ENCODE results near the gene FITM1.
A peak's percentile ranks its signal among the peaks of the same experiment; 100 is the strongest.

FITM1 gene

DNA sequence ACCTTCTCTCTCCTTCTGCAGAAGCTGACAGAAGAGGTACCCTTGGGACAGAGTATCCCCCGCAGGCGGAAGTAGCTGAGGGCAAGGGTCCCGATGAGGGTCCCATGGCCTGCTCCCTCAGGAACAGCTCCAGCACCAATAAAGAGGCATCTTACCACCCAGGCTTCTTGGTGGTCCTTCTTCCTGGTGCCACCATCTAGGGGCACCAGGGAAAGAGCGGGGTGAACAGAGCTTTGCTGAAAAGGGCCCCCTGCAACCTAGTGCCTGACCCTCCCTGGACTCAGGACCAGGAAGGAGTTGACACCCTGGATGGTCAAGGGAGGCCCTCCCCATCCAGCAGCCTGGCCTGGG lies 30.0 kb downstream of the FITM1 start:
- peak overlapping the region; percentile 93 for H3K27ac Mint-ChIP-seq
- intact Hi-C loops (cut with micrococcal nuclease): loop anchor here (5.0 kb wide), 2 partner anchors 37 to 103 kb away; partner anchors contain the start of gene TM9SF1
- no peaks in the 10 kb centered on the region for H3K27me3 Mint-ChIP-seq
- H3K36me3 Mint-ChIP-seq (ENCODE audit: low read depth): peaks cover 98% of the 10 kb centered on the region
- peaks cover 59% of the 10 kb centered on the region for H3K4me1 Mint-ChIP-seq (ENCODE audit: low read depth)
- H3K4me3 Mint-ChIP-seq: peak overlapping the region; percentile 95
- no peaks in the 10 kb centered on the region for H3K9me3 Mint-ChIP-seq

DNA sequence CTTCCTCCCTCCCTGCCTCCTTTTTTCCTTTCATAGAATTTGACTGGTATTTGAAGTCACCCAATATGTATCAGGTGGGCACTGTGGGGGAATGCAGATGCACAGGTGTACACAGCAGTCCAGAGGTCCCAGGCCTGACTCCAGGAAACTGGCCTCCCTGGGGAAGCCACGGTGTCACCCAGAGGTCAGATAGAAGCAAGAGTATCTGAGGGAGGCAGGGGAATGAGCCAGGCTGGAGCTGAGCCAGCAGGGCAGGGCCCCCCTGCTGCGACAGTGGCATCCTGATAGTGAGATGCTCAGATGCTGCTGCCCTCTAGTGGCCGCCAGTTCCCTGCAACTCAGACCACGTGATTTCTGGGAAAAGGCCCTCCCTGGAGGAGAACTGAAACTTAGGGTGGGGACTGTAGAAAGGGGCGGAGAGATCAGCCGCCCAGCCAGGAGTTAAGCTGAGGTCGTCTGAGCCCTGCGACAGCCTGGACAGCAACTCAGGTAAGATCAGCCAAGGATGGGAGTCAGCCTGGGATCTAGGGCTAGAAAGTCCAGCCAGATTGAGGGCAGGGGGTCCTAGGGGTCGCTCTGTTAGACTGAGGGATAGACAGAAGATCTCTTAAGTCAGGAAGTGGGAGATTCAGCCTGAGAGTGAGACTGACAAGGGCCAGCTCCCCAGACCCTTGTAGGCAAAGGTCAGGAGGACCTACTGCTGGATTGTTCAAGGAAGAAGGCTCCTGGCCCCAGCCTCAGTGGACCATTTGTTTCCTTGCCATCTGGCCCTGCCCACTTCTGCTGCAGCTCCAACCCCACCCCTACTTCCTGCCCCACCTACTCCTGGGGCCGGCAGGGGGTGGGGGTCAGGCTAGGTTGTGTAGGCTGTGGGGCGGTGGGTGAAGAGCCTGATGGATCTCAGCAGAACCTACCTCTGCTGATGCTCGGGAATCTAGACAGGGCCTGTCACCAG lies 30.7 kb downstream of the FITM1 start, which contains the start of gene IRF9:
Gene IRF9, plus strand, starts transcription at position 416 of the 955 bp plus-strand sequence. CDS start 880 bp downstream, outside the sequence.
- peak within 1 kb of the TSS; percentile 95 for H3K4me3 Mint-ChIP-seq
- peak within 1 kb of the TSS; percentile 93 for H3K27ac Mint-ChIP-seq
- peaks cover 98% of the 10 kb centered on the region for H3K36me3 Mint-ChIP-seq (ENCODE audit: low read depth)
- no peaks in the 10 kb centered on the region for H3K9me3 Mint-ChIP-seq
- intact Hi-C loops (cut with micrococcal nuclease): loop anchor here (1.0 to 5.0 kb wide), 5 partner anchors 14 to 104 kb away; partner anchors contain the start of genes DCAF11, NRL, PCK2 and RNF31
- no peaks in the 10 kb centered on the region for H3K27me3 Mint-ChIP-seq
- H3K4me1 Mint-ChIP-seq (ENCODE audit: low read depth): peaks cover 66% of the 10 kb centered on the region

DNA sequence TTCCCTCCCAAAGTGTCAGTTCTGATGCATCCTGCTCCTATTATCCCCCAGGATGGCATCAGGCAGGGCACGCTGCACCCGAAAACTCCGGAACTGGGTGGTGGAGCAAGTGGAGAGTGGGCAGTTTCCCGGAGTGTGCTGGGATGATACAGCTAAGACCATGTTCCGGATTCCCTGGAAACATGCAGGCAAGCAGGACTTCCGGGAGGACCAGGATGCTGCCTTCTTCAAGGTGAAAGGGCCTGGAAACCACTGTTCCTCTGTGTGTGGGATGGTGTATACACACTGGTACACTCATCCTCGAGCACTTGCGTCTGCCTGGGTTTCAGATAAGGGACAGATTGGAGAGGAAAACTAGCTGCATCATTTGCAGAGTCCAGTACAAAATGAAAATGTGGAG lies 31.6 kb downstream of the FITM1 start:
- Mint-ChIP-seq H3K4me3 (peak overlapping the region; percentile 95), H3K4me1 (ENCODE audit: low read depth) (peaks cover 75% of the 10 kb centered on the region), H3K9me3 (no peaks in the 10 kb centered on the region), H3K27me3 (no peaks in the 10 kb centered on the region), H3K27ac (peak overlapping the region; percentile 93), H3K36me3 (ENCODE audit: low read depth) (peaks cover 98% of the 10 kb centered on the region)
- intact Hi-C loops (cut with micrococcal nuclease): loop anchor here (5.0 kb wide), 2 partner anchors 35 to 105 kb away; partner anchors contain the start of gene TM9SF1

DNA sequence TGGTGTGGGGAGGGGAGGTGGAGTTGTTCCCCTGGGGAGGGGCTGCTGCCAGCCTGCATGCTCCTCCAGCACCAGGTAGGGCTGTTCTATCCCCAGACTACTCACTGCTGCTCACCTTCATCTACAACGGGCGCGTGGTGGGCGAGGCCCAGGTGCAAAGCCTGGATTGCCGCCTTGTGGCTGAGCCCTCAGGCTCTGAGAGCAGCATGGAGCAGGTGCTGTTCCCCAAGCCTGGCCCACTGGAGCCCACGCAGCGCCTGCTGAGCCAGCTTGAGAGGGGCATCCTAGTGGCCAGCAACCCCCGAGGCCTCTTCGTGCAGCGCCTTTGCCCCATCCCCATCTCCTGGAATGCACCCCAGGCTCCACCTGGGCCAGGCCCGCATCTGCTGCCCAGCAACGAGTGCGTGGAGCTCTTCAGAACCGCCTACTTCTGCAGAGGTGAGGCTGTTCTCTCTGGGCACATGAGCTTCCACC lies 34.1 kb downstream of the FITM1 start:
- no peak overlapping the region for H3K4me3 Mint-ChIP-seq
- peaks cover 2% of the 10 kb centered on the region for H3K27me3 Mint-ChIP-seq
- H3K36me3 Mint-ChIP-seq (ENCODE audit: low read depth): peaks cover 96% of the 10 kb centered on the region
- H3K9me3 Mint-ChIP-seq: no peaks in the 10 kb centered on the region
- peak overlapping the region; percentile 82 for H3K27ac Mint-ChIP-seq
- H3K4me1 Mint-ChIP-seq (ENCODE audit: low read depth): peaks cover 89% of the 10 kb centered on the region
- intact Hi-C loops (cut with micrococcal nuclease): loop anchor here (5.0 kb wide), 2 partner anchors 33 to 107 kb away; partner anchors contain the start of gene TM9SF1

DNA sequence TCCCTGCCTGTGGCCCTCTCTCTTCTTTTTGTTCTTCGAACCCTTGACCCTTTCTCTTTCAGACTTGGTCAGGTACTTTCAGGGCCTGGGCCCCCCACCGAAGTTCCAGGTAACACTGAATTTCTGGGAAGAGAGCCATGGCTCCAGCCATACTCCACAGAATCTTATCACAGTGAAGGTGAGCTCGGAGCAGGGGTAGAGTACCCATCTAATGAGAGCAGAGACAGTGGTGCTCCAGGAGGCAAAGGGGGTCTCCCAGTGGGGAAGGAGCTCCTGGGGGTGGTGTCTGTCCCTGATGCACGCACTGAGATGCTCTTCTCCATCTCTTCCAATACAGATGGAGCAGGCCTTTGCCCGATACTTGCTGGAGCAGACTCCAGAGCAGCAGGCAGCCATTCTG lies 35.3 kb downstream of the FITM1 start:
- Mint-ChIP-seq H3K27me3 (peaks cover 2% of the 10 kb centered on the region), H3K4me1 (ENCODE audit: low read depth) (peaks cover 84% of the 10 kb centered on the region), H3K9me3 (no peaks in the 10 kb centered on the region), H3K36me3 (ENCODE audit: low read depth) (peaks cover 96% of the 10 kb centered on the region), H3K27ac (peak overlapping the region; percentile 82), H3K4me3 (no peak overlapping the region)
- intact Hi-C loops (cut with micrococcal nuclease): no loop called here

DNA sequence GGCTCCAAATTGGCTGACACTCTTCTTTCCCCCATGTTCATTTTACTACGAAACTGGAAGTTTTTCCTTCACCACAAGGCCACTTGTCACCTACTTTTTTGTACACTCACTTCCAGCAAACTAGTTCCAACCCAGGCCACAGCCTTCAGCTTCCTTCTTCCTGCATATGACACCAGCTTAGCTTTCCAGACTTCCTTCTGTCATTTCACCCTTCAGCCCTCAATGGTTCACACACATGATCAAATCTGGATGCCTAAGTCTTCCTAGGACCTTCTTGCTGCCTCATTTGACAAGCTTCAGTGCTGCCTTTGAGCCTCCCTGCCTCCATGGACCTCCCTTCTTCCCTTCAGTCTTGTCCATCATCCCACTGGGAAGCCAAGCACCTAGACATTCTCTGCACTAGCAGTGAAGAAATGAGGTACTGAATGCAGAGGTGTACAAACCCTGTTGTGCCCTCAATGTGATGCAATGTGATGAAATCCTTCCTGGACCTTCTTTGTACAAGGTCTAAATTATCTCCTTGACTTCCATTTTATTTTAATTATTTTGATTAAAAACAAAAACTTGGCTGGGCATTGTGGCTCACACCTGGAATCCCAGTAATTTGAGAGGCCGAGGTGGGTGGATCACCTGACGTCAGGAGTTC lies 37.1 kb downstream of the FITM1 start:
- Mint-ChIP-seq H3K27ac (peak overlapping the region; percentile 82), H3K9me3 (no peaks in the 10 kb centered on the region), H3K27me3 (peaks cover 13% of the 10 kb centered on the region), H3K4me3 (no peak overlapping the region), H3K4me1 (ENCODE audit: low read depth) (peaks cover 78% of the 10 kb centered on the region), H3K36me3 (ENCODE audit: low read depth) (peaks cover 96% of the 10 kb centered on the region)
- intact Hi-C loops (cut with micrococcal nuclease): no loop called here

DNA sequence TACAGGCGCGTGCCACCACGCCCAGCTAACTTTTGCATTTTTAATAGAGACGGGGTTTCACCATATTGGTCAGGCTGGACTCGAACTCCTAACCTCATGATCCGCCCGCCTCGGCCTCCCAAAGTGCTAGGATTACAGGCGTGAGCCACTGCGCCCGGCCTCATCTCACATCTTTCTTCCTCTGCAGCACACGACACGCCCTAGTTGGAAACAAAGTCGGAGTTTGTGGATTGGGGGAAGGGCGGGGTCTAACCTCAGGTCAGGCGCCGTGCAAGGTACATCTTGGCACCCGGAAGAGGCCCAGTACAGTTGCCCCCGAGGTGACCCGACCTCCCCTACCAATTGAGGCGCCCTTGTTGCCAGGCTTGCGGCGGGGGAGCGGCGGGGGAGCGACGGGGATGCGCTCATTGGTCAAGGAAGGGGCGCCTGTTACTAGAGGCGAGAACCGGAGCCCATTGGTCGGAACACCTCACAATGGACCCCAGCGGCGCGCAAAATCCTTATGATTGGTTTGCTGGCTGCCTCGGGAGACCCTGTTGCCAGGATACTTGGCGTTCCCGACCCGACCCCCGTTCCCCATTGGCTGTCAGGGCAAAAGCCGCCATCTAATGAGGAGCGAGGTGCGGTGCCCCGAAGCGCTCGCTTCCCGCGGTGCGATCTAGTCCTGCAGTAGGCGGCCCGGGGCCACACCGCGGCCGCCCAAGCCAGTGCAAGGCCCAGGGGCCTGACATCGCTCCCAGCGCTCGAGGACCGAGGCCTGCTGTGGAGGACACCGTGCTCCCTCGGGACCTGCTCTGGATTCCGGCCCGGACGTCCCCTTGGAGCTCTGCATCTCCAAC lies 41.2 kb downstream of the FITM1 start, which contains the start of gene REC8:
Gene REC8, plus strand, starts transcription at position 659 of the 839 bp plus-strand sequence. CDS start 473 bp downstream, outside the sequence.
- intact Hi-C loops (cut with micrococcal nuclease): no loop called here
- H3K27ac Mint-ChIP-seq: peak within 1 kb of the TSS; percentile 61
- H3K9me3 Mint-ChIP-seq: no peaks in the 10 kb centered on the region
- H3K4me1 Mint-ChIP-seq (ENCODE audit: low read depth): peaks cover 37% of the 10 kb centered on the region
- H3K4me3 Mint-ChIP-seq: peak within 1 kb of the TSS; percentile 65
- peaks cover 13% of the 10 kb centered on the region for H3K27me3 Mint-ChIP-seq
- H3K36me3 Mint-ChIP-seq (ENCODE audit: low read depth): peaks cover 96% of the 10 kb centered on the region

DNA sequence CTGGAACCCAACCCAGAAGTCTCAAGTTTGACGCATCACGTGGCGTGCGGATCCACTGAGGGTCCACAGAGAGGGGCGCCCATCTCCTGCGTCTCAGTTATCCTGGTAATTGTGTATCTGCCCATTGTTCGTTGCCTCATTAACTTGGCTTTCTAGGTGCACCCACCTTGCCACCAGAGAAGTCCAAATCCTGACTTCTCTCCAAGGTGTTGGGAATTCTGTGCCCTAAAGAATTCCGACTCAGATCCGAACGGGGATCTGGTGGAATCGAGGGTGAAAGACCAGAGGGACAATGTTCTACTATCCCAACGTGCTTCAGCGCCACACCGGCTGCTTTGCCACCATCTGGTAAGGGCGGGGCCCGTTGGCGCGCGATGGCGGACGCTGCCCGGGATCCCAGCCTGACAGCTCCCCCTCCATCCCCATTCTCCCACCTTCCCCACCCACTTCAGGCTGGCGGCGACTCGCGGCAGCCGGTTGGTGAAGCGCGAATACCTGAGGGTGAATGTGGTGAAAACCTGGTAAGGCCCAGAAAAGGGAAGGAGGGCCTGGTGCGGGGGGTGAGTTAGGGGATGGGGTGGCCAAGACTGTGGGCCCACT lies 41.9 kb downstream of the FITM1 start:
- Mint-ChIP-seq H3K27me3 (peaks cover 13% of the 10 kb centered on the region), H3K9me3 (no peaks in the 10 kb centered on the region), H3K4me1 (ENCODE audit: low read depth) (peaks cover 30% of the 10 kb centered on the region), H3K4me3 (no peak overlapping the region), H3K27ac (no peak overlapping the region), H3K36me3 (ENCODE audit: low read depth) (peaks cover 96% of the 10 kb centered on the region)
- intact Hi-C loops (cut with micrococcal nuclease): no loop called here

DNA sequence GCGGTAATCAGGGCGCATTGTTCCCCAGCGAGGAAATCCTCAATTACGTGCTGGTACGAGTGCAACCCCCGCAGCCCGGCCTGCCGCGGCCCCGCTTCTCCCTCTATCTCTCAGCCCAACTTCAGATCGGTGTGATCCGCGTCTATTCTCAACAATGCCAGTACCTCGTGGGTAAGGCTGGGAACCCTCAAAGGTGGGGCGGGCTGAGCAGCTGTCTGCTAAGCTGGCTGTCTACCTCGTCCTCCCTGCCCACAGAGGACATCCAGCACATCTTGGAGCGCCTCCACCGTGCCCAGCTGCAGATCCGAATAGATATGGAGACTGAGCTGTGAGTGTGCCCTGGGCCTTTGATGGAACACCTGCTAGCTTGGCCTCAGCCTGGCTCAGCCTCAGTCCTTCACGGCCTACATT lies 42.4 kb downstream of the FITM1 start:
- Mint-ChIP-seq H3K27ac (no peak overlapping the region), H3K4me1 (ENCODE audit: low read depth) (peaks cover 25% of the 10 kb centered on the region), H3K4me3 (no peak overlapping the region), H3K9me3 (no peaks in the 10 kb centered on the region), H3K27me3 (peaks cover 13% of the 10 kb centered on the region), H3K36me3 (ENCODE audit: low read depth) (peaks cover 96% of the 10 kb centered on the region)
- intact Hi-C loops (cut with micrococcal nuclease): no loop called here

DNA sequence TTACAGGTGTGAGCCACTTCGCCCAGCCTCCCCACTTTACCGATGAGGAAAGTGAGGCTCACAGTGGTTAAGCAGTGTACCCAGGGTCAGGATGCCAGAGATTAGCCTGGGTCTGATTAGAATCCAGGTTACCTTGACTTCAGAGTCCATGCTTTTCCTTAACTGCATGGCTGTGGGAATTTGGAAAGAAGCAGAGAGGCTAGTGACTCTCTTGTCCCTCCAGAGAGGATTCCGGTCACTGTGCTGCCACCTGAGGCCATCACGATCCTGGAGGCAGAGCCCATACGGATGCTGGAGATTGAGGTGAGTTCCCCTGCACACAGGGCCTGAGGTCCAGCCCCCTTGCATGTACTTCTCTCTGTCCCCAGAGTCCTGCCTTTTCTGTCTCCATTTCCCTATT lies 46.1 kb downstream of the FITM1 start:
- Mint-ChIP-seq H3K27me3 (peaks cover 3% of the 10 kb centered on the region), H3K36me3 (ENCODE audit: low read depth) (peaks cover 100% of the 10 kb centered on the region), H3K27ac (no peak overlapping the region), H3K4me3 (no peak overlapping the region), H3K4me1 (ENCODE audit: low read depth) (peaks cover 7% of the 10 kb centered on the region), H3K9me3 (no peaks in the 10 kb centered on the region)
- intact Hi-C loops (cut with micrococcal nuclease): no loop called here

DNA sequence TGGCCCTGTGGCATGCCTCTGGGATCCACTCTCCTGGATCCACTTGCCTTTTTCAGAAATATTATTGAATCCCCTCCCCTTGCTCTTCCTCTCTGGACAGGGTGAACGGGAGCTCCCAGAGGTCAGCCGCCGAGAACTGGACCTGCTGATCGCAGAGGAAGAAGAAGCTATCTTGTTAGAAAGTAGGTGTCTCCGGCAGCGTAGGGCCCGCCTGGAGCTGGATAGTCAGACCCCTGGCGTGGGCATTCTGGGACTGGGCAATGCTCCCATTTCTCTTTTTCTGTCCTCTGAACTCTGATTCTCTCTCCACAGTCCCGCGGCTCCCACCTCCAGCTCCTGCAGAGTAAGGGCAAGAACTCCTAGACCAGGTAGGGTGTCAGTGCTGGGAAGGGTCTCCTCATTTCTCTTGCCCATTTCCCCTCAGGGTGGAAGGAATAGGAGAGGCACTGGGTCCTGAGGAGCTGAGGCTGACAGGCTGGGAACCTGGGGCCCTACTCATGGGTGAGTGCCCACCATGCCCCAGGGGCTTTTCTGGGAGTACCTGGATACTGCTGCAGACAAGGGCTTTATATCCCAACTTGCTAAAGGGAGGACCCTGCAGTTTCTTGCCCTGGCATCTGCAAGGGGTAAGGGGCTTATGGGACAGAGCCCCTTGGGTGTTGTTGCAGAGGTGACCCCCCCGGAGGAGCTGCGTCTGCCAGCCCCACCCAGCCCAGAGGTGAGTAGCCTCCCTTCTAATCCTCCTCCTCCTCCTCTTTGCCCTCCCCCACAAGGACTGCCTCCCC lies 46.8 kb downstream of the FITM1 start:
- no peak overlapping the region for H3K4me3 Mint-ChIP-seq
- peaks cover 100% of the 10 kb centered on the region for H3K36me3 Mint-ChIP-seq (ENCODE audit: low read depth)
- H3K9me3 Mint-ChIP-seq: no peaks in the 10 kb centered on the region
- intact Hi-C loops (cut with micrococcal nuclease): no loop called here
- no peaks in the 10 kb centered on the region for H3K27me3 Mint-ChIP-seq
- peaks cover under 1% of the 10 kb centered on the region for H3K4me1 Mint-ChIP-seq (ENCODE audit: low read depth)
- H3K27ac Mint-ChIP-seq: no peak overlapping the region

DNA sequence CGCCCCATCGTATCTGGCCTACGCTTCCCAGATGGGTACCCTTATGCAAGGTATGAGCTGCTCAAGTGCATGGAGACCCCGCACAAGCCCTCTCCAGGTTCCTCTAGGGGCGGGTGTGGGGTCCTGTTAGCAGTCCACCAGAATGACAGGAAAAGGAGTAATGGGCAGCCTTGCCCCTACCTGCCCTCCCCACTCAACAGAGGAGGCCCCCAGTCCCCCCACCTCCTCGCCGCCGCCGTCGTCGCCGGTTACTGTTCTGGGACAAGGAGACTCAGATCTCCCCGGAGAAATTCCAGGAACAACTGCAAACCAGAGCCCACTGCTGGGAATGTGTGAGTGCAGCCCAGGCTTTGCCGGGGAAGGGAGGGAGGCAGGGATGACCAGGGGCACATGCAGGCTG lies 47.4 kb downstream of the FITM1 start:
- no peak overlapping the region for H3K27ac Mint-ChIP-seq
- no peaks in the 10 kb centered on the region for H3K9me3 Mint-ChIP-seq
- H3K27me3 Mint-ChIP-seq: no peaks in the 10 kb centered on the region
- H3K4me3 Mint-ChIP-seq: no peak overlapping the region
- peaks cover 100% of the 10 kb centered on the region for H3K36me3 Mint-ChIP-seq (ENCODE audit: low read depth)
- intact Hi-C loops (cut with micrococcal nuclease): no loop called here
- no peaks in the 10 kb centered on the region for H3K4me1 Mint-ChIP-seq (ENCODE audit: low read depth)

Data from dendritic cell treated with granulocyte-macrophage colony-stimulating factor and Interleukin-4, amounts not matched to agents 40 ng/mL and 50 ng/mL, for 4 days (primary cell).